Measurements from ENCODE around the gene CLSTN2.

GRCh38 chr3:140225996-140226395 is 291.0 kb downstream of the CLSTN2 start:
- TF ChIP-seq CTCF (IDR thresholded peaks at IDR 0.05) (no peak), POLR2A (IDR thresholded peaks at IDR 0.05) (no peak)
